ENCODE results near the gene RTN1.

GRCh38 chr14:59580911-59581310, 289.7 kb downstream of the RTN1 start:
- TF ChIP-seq CTCF (IDR thresholded peaks at IDR 0.05), result no peak
- TF ChIP-seq POLR2AphosphoS5 (IDR thresholded peaks at IDR 0.05), result no peak
- no peak for TF ChIP-seq EP300 (IDR thresholded peaks at IDR 0.05; ENCODE audit: low read depth)
- no peak for TF ChIP-seq POLR2A (IDR thresholded peaks at IDR 0.05)

All from transverse colon (tissue), 4 donors.